GM13977 (cell line): ENCODE data around the gene RRP36.

ENCODE experiments used
- DNase-seq: peaks from one replicate; pipeline ENCODE4 v3.0.0; 2012; ENCODE audit warnings: low spot score
- in situ Hi-C: fragments of 300-500 bp; cut with MboI; formaldehyde crosslinking; loops from one replicate; pipeline ENCODE4 v1.12.0; 2022; ENCODE audit warnings: low sequenced_read_pairs, low pct_unique_long_range_greater_than_20kb, mixed read lengths, inconsistent platforms; ENCODE audit not compliant: unreplicated experiment
- TF ChIP-seq, protein P1 (sequence below): IDR thresholded peaks from 2 replicates; pipeline ENCODE4 v1.5.1; 2012; ENCODE audit warnings: mild to moderate bottlenecking, control low read depth; ENCODE audit not compliant: insufficient read depth; ENCODE audit errors: extremely low read depth, missing control alignments

RRP36 gene

DNA sequence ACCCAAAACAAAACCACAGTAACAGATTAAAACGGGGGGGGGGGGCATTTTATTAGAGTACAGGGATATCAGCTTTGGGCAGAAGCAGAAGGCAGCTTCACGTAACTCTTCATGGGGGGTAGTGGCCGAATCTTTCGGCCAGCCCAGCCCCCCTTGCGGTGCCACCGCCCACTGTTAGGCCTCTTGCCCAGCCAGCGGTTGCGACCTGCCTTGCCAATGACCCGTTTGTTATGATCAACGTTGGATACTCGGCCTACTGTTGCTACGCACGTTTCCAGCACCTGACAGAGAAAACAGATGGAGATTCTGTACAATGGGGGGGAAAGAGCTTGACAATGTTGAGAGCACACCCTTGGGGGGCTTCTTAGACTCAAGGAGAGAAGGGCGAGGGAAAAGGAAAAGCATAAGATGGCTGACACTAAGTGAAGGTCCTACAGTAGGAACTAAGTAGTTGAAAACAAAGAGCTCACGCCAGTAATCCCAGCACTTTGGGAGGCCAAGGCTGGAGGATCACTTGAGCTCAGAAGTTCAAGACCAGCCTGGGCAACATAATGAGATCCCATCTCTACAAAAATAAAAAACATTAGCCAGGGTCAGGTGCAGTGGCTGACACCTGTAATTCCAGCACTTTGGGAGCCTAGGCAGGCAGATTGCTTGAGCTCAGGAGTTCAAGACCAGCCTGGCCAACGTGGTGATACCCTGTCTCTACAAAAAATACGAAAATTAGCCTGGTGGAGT, 33.0 kb downstream of the RRP36 start:
- no peak for DNase-seq
- in situ Hi-C loops = no loop called here
- TF ChIP-seq, protein P1, sequence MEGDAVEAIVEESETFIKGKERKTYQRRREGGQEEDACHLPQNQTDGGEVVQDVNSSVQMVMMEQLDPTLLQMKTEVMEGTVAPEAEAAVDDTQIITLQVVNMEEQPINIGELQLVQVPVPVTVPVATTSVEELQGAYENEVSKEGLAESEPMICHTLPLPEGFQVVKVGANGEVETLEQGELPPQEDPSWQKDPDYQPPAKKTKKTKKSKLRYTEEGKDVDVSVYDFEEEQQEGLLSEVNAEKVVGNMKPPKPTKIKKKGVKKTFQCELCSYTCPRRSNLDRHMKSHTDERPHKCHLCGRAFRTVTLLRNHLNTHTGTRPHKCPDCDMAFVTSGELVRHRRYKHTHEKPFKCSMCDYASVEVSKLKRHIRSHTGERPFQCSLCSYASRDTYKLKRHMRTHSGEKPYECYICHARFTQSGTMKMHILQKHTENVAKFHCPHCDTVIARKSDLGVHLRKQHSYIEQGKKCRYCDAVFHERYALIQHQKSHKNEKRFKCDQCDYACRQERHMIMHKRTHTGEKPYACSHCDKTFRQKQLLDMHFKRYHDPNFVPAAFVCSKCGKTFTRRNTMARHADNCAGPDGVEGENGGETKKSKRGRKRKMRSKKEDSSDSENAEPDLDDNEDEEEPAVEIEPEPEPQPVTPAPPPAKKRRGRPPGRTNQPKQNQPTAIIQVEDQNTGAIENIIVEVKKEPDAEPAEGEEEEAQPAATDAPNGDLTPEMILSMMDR = no peak

DNA sequence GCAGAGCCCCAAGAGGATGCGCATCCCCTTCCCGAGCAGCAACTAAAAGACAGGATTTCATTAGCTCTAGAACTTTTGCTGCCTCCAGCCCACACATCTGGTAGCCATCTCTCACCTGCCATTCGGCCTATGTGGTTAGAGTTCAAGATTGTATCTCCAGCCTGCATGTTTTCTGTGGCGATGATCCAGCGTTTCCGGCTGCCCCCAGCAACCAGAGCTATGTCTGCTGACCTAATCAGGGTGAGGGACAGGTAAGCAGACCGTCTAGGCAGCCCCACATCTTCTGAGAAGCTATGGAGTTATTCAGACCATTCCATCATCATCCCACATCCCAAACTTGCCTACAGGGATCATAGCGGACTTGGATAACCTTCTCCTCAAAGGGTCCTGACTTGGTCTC, 34.5 kb downstream of the RRP36 start:
- no peak for DNase-seq
- in situ Hi-C loops = no loop called here
- TF ChIP-seq, protein P1 = no peak

DNA sequence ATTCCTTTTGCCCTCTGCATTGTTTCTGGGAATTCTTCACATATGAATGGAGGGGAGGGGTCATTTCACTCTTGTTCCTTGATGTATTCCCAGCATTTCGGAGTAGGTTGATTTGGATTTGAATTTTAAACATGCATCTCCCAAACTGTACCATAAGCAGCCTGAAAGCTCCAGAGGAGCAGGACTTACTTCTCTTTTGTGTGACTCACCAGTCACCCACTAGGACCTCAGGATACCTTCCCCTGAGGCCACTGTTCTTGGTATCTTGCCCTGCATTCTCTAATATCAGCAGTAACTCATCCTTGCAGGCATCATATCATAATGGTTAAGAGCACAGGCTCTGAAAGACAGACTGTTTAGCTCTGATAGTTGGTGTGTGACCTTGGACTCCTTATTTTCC, 37.1 kb downstream of the RRP36 start:
- TF ChIP-seq, protein P1 = no peak
- no peak for DNase-seq
- in situ Hi-C loops = no loop called here

DNA sequence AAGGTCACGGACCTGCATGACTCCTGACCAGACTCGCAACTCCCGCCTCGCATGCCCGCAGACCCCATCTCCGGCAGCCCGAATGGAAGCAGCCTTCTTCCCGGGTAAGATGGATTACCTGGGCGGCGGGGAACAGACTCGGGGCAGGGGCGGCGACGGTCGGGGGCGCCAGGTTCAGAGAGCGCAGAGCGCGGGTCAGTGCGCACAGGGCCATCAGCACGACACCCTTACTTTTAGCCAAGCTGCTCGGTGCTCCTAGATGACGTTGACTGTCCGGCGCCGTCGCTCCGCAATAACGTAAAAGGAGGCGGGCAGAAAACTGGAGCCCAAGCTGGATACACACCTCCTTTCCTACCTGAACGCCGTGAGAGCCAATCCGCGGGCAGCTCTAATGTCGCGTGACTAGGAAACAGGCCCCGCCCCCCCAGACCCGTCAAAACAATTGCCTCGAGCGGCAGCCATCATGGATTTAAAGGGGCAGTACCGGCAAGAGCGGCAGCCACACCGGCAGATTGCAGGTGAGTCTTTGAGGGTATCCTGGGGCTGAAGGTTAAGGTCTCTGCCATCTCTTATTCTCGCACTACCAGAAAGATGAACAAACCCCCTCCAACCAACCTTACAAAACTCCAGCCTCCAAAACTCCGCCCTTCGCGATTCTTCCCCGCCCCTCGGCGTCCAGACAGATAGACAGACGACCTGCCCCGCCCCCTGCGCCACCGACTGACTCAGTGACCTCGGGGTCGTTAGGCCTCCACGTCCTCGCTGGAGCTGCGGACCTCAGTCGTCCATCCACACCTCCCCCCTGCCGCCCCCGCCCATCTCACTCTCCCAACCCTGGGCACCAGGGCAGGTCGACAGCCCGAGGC, 38.0 kb downstream of the RRP36 start, which contains the start of the genes KLC4 and MRPL2:
TSS of gene KLC4 (plus strand) at position 464 of the 866 bp plus-strand sequence. CDS start 1,705 bp downstream, outside the sequence.
TSS of gene MRPL2 (minus strand) at position 267 of the 866 bp plus-strand sequence. CDS start at position 214, 53 bp downstream.
- TF ChIP-seq, protein P1 = no peak
- in situ Hi-C loops = no loop called here
- DNase-seq = peak; percentile 99

DNA sequence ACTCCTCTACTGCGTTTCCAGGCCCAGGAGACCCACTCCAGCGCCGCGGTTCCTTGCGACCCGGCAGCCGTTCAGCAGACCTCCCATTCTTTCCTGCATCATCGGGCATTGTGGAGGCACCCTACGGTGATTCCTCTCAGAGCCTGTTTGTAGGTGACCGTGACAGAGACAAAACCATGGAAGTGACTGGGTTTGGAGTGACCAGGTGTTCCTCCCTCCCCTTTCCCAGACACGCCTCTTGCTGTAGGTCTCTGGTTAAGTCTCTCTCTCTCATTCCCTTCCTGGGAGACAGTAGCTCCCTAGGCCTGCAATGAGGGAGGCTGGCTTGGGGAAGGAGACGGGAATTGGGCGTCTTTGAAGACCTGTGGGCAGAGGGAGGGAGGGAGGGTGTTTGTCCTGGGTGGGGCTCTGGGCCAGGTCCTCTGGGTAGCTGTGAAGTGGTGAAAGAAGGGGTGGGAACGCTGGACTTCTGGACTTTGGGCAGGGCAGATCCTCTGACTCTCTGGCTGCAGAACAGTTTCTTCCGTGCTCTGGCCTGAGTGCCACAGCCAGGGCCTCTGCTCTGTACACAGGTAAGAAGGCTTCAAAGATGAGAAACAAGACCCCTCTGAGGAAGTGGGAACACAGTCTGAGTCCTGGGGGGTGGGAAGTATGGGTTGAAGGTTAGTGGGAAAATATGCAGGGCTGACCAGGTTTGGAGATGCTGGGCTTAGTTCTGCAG, 38.8 kb downstream of the RRP36 start:
- DNase-seq = no peak
- TF ChIP-seq, protein P1 = no peak
- in situ Hi-C loops = no loop called here
